Dermis lymphatic vessel endothelial cell (primary cell): ENCODE results near the gene DAZ4. TPM values are rescaled to one million over a fixed set of nuclear protein-coding genes. Genes with fewer than 3 reads are reported as not detected.

Experiments used
- total RNA-seq: library from RNA; depleted of rRNA; stranded (reverse); fragments of >200 nt; gene quantifications from 2 replicates; pipeline ENCODE4 v1.2.1, GENCODE V29; 2014

Gene DAZ4
- total RNA-seq = not detected in 2 replicates

GRCh38 chrY:24833619-24834018 is at the start of gene DAZ4:
DAZ4 (plus strand) TSS chrY:24833919; CDS start chrY:24834127, 208 bp downstream.

GRCh38 chrY:24813293-24813692 is 20.4 kb upstream of the DAZ4 start, which contains the start of gene DAZ3:
DAZ3 (minus strand) TSS chrY:24813393; CDS start chrY:24813185, 208 bp downstream.

Other genes starting within 250 kb of the DAZ4 start
- gene BPY2B, start 215.9 kb upstream of the DAZ4 start, total RNA-seq = not detected in 2 replicates
- not detected in 2 replicates for gene DAZ3, start 20.5 kb upstream of the DAZ4 start, total RNA-seq
- not detected in 2 replicates for gene BPY2C, start 218.2 kb downstream of the DAZ4 start, total RNA-seq